Fibroblast of lung (primary cell): ENCODE data around the gene UBA5.

Source experiments
- EZH2 ChIP-seq: IDR thresholded peaks from 2 replicates; pipeline ENCODE4 v1.5.1; 2012; ENCODE audit warnings: low read length, control low read depth, mild to moderate bottlenecking; ENCODE audit errors: missing control alignments
- TF ChIP-seq, protein P1 (sequence below), 2 donors: IDR thresholded peaks in 1 of 2; conservative IDR thresholded peaks in 1 of 2; 1 replicate in 1 of 2; 2 replicates in 1 of 2; pipeline ENCODE4 v1.5.1; 2011 to 2012; ENCODE audit warnings: low read length in 2 of 2, control low read depth in 1 of 2, inconsistent platforms in 1 of 2, low read depth in 1 of 2, mild to moderate bottlenecking in 1 of 2

DNA sequence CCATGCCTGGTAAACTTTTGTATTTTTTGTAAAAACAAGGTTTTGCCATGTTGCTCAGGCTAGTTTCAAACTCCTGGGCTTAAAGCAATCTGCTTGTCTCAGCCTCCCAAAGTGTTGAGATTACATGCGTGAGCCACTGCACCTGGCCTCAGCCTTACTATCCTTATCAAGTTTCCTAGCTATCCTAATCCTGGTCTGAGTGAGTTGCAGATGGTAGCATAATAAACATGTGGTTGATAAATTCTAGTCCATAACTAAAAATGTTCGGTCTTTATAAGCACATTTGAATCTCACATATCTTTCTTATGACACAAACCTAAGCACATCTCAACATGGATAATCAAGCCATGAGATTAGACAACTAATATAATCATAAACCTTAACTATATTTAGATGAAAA, 43.6 kb downstream of the UBA5 start:
- TF ChIP-seq, protein P1, sequence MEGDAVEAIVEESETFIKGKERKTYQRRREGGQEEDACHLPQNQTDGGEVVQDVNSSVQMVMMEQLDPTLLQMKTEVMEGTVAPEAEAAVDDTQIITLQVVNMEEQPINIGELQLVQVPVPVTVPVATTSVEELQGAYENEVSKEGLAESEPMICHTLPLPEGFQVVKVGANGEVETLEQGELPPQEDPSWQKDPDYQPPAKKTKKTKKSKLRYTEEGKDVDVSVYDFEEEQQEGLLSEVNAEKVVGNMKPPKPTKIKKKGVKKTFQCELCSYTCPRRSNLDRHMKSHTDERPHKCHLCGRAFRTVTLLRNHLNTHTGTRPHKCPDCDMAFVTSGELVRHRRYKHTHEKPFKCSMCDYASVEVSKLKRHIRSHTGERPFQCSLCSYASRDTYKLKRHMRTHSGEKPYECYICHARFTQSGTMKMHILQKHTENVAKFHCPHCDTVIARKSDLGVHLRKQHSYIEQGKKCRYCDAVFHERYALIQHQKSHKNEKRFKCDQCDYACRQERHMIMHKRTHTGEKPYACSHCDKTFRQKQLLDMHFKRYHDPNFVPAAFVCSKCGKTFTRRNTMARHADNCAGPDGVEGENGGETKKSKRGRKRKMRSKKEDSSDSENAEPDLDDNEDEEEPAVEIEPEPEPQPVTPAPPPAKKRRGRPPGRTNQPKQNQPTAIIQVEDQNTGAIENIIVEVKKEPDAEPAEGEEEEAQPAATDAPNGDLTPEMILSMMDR (conservative IDR thresholded peaks at IDR 0.05 in 1 of 2, IDR thresholded peaks at IDR 0.05 in 1 of 2; ENCODE audit: low read depth in 1 of 2, low read length in 2 of 2) = no peak
- TF ChIP-seq EZH2 = no peak
